NCI-H345 treated with DMSO at 0.1 percent for 48 hours (cell line): Measurements from ENCODE around the gene CHTF18.
"Not testable (repeated sequence)": the region's sequence is repeated elsewhere in the genome, so short reads cannot be mapped to it uniquely, and the experiment has no call there.

Experiments used
- DNase-seq: peaks from one replicate; lab custom pipeline; 2025; ENCODE audit not compliant: unreplicated experiment; lab: John Stamatoyannopoulos, UW

The CHTF18 gene

DNA sequence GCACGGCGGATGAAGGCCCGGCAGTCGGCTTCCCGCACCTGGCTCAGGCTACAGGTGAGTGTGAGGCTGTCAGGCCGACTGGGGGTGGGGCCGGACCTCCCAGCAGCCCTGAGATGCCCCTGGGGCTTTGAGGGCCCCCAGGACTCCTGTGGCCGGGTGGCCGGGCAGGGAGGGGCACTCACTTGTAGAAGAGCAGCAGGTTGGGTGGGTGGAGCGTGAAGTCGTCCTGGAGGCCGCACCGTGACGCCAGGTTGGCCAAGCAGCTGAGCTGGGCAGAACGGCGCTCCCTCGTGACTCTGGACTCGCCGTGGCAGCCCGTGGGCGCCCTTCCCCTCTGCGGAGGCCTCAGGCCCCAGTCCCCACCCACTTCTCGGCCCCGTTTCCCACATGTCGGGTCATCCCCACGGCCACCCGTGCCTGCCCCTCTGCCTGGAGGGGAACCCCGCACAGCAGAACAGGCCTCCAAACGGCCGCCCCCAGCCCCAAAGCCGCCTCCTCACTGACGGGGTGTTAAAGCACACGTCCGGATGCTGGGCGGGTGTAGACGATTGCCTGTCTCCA is 13.1 kb upstream of the CHTF18 start:
- no peak for DNase-seq

GRCh38 chr16:776298-776697 is 12.1 kb upstream of the CHTF18 start:
- not testable (repeated sequence) for DNase-seq

GRCh38 chr16:776824-777223 is 11.6 kb upstream of the CHTF18 start:
- no peak for DNase-seq

GRCh38 chr16:777826-778225 is 10.6 kb upstream of the CHTF18 start:
- no peak for DNase-seq

DNA sequence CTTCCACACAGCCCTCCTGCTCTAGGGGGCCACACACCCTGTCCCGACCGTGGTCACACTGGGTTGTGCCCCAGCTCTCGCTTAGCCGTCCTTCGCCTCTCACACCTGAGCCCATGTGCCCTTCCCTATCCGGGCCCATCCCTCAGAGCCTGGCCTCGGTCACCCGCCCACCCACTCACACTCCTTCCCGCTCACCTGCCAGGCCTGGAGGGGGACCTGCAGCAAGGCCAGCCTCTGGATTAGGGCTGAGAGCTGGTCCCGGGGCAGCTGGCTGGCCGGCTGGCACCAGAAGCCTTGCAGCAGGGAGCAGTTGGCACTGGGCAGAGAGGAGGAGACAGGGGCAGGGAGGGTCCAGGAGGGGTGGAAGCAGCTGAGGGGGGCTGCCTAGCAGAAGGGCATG is 10.0 kb upstream of the CHTF18 start:
- no peak for DNase-seq

DNA sequence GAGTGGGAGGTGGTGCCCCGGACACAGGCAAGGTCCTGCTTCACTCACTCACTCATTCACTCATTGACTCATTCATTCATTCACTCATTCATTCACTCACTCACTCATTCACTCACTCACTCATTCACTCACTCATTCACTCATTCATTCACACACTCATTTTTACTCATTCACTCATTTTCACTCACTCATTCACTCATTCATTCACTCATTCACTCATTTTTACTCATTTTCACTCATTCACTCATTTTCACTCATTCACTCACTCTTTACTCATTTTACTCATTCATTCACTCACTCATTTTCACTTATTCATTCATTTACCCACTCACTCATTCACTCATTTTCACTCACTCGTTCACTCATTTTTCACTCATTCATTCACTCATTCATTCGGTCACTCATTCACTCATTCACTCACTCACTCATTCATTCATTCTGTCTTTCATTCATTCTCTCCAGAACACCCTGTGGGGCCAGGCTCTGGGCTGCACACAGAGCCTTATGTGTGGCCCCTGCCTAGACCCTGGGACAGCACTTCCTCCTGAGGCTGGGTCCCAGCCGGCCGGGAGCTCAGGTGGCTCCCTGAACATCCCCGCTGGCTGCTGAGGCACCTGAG is 9.4 kb upstream of the CHTF18 start:
- DNase-seq, result no peak

- DNase-seq, result no peak
These were observed 8.9 kb upstream of the CHTF18 start for GRCh38 chr16:779561-779960.

DNA sequence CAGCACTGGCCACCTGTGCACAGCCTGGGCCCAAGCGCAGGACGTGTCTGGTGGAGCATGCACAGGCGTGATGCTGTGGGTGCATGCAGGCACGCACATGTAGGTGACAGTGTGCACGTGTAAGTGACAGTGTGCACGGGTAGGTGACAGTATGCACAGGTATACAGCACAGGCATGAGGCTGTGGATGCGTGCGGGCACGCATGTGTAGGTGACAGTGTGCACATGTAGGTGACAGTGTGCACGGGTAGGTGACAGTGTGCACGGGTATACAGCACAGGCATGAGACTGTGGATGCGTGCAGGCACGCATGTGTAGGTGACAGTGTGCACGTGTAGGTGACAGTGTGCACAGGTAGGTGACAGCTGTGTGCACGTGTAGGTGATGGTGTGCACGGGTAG is 8.1 kb upstream of the CHTF18 start:
- DNase-seq, result no peak

DNA sequence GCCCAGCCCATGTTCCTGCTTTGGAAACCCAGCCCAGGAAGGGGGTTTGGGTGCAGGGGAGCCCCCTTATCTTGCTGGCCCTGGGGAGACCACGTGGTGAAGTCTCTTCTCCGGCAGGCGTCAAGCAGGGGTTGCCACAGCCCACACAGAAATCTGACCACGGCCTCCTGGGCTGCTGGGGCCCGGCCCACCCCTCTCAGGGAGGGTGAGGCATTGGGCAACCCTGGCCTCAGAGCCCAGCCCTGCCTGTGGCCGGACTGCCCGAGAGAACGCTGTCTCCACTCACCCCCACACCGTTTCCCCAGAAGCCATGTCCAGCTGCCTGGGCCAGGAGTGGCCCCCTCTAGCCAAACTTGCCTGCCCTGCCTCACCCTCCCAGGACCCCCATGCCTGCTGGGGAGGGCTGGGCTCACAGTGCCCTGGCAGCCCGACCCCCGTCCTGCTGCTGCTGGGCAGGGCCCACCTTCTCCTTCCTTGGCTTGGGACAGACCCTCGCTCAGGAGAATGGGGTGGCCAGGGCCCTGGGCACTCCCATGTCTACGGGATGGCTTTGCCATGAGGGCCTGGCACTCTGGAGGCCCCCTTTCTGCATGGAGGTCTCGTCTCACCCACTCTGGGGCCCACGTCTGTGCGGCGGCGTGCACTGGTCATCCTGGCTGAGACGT is 6.9 kb upstream of the CHTF18 start:
- DNase-seq, result no peak

GRCh38 chr16:782258-782657 is 6.2 kb upstream of the CHTF18 start:
- no peak for DNase-seq

GRCh38 chr16:782766-783403 is 5.5 kb upstream of the CHTF18 start:
- DNase-seq, result peak; percentile 81

GRCh38 chr16:783404-784161 is 4.8 kb upstream of the CHTF18 start:
- DNase-seq, result no peak

- DNase-seq, result no peak
These were observed 4.0 kb upstream of the CHTF18 start for GRCh38 chr16:784431-784830.

GRCh38 chr16:785563-786535 is 2.6 kb upstream of the CHTF18 start:
- no peak for DNase-seq

DNA sequence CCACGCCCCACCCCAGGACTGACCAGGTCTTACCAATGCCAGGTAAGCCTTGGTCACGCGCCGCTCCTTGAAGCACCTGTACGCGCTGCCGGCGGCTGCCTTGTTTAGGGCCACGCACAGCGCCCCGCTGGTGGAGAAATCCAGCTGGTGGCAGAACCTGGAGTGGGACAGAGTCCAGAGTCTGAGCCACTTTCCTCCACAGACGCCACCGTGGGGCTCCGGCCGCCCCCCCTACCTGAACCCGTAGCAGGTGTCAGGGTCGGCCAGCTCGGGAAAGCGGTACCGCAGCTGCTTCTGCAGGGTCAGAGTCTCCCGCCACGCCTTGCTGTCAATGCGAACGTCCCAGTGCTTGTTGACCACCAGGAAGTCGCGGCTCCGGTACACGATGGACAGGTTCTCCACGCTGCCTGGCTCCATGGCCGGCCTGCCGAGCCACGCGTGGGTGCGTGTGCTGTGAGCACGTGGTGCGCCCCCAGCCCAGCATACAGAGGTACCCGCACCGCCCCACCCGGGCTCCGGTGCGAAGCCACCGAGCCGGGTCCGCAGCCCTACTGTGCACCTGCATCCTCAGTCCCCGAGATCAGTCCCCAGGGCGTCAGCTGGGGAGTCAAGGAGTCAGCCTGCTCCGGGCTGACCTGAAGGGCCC is 976 bp upstream of the CHTF18 start:
- no peak for DNase-seq

- DNase-seq, result no peak
These were observed 432 bp upstream of the CHTF18 start, which contains the start of gene RPUSD1 for GRCh38 chr16:787978-788398. TSS of gene RPUSD1 (minus strand) at chr16:788381. CDS start at chr16:787737, 644 bp downstream.

- DNase-seq, result no peak
These were observed 901 bp downstream of the CHTF18 start for GRCh38 chr16:789191-789850.

DNA sequence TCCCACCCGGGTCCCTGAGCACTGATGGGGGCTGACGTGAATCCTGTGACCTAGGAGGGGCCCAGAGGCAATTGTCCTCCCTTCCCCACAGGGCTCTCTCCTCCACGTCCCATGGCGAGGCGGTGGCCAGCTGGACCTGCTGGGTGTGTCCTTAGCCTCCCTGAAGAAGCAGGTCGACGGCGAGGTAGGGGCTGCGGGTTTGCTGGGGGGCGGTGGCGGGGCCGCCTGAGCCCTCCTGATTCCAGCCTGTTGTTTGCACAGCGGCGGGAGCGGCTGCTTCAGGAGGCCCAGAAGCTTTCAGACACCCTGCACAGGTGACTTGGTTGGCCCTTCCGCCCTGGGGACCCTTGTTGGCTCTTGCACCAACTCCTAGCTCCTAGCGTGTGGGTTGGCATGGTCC is 1.7 kb downstream of the CHTF18 start:
- DNase-seq, result no peak

GRCh38 chr16:791131-791530 is 2.7 kb downstream of the CHTF18 start:
- DNase-seq, result no peak
